ENCODE measurements around the gene CEP104.

Gene CEP104

GRCh38 chr1:3842912-3843311 is 14.1 kb downstream of the CEP104 start:
- no peak overlapping the region for H3K4me3 ChIP-seq (ENCODE audit: low read depth, low read length)
- TF ChIP-seq CTCF (IDR thresholded peaks at IDR 0.05; ENCODE audit: low read depth, low read length, missing control alignments): no peak
- no peak for DNase-seq (ENCODE audit: low read depth)

GRCh38 chr1:3841491-3841890 is 15.5 kb downstream of the CEP104 start:
- H3K4me3 ChIP-seq (ENCODE audit: low read depth, low read length): no peak overlapping the region
- TF ChIP-seq CTCF (IDR thresholded peaks at IDR 0.05; ENCODE audit: low read depth, low read length, missing control alignments): no peak
- no peak for DNase-seq (ENCODE audit: low read depth)

- no peak overlapping the region for H3K4me3 ChIP-seq (ENCODE audit: low read depth, low read length)
- no peak for DNase-seq (ENCODE audit: low read depth)
- no peak for TF ChIP-seq CTCF (IDR thresholded peaks at IDR 0.05; ENCODE audit: low read depth, low read length, missing control alignments)
These were observed 18.2 kb downstream of the CEP104 start for GRCh38 chr1:3838788-3839187.

GRCh38 chr1:3837685-3838084 is 19.3 kb downstream of the CEP104 start:
- no peak for DNase-seq (ENCODE audit: low read depth)
- TF ChIP-seq CTCF (IDR thresholded peaks at IDR 0.05; ENCODE audit: low read depth, low read length, missing control alignments): no peak
- H3K4me3 ChIP-seq (ENCODE audit: low read depth, low read length): no peak overlapping the region

- DNase-seq (ENCODE audit: low read depth): no peak
- TF ChIP-seq CTCF (IDR thresholded peaks at IDR 0.05; ENCODE audit: low read depth, low read length, missing control alignments): no peak
These were observed 19.8 kb downstream of the CEP104 start for GRCh38 chr1:3837200-3837599.

GRCh38 chr1:3836421-3836820 is 20.6 kb downstream of the CEP104 start:
- no peak overlapping the region for H3K4me3 ChIP-seq (ENCODE audit: low read depth, low read length)
- no peak for TF ChIP-seq CTCF (IDR thresholded peaks at IDR 0.05; ENCODE audit: low read depth, low read length, missing control alignments)
- DNase-seq (ENCODE audit: low read depth): no peak

More at GRCh38 chr1:3837200-3837599, 19.8 kb downstream of the CEP104 start:
- no peak overlapping the region for H3K4me3 ChIP-seq (ENCODE audit: low read depth, low read length)

GRCh38 chr1:3834701-3835100 is 22.3 kb downstream of the CEP104 start:
- H3K4me3 ChIP-seq (ENCODE audit: low read depth, low read length): no peak overlapping the region
- no peak for TF ChIP-seq CTCF (IDR thresholded peaks at IDR 0.05; ENCODE audit: low read depth, low read length, missing control alignments)
- DNase-seq (ENCODE audit: low read depth): no peak
